SJCRH30 (cell line): ENCODE data around the gene SUMO3. TPM values are rescaled to one million over a fixed set of nuclear protein-coding genes. Genes with fewer than 3 reads are reported as not detected.
A peak's percentile ranks its signal among the peaks of the same experiment; 100 is the strongest.

Source experiments
- DNase-seq, 2 experiments: peaks; one replicate each; pipeline ENCODE4 v3.0.0-alpha.2; 2015 to 2020
- H3K27ac ChIP-seq: fragments of 250-450 bp; sonication (Bioruptor Pico); 2 replicates; pipeline ENCODE4 v1.5.1; 2020; ENCODE audit warnings: mild to moderate bottlenecking, moderate library complexity
- H3K27me3 ChIP-seq: fragments of 250-450 bp; sonication (Bioruptor Pico); 2 replicates; pipeline ENCODE4 v1.5.1; 2020; ENCODE audit warnings: mild to moderate bottlenecking, moderate library complexity
- H3K36me3 ChIP-seq: fragments of 250-450 bp; sonication (Bioruptor Pico); 2 replicates; pipeline ENCODE4 v1.5.1; 2020; ENCODE audit warnings: mild to moderate bottlenecking, moderate library complexity
- H3K4me1 ChIP-seq: fragments of 250-450 bp; sonication (Bioruptor Pico); 2 replicates; pipeline ENCODE4 v1.5.1; 2020; ENCODE audit warnings: mild to moderate bottlenecking, moderate library complexity
- H3K4me3 ChIP-seq: fragments of 250-450 bp; sonication (Bioruptor Pico); 2 replicates; pipeline ENCODE4 v1.5.1; 2020; ENCODE audit warnings: mild to moderate bottlenecking, moderate library complexity
- H3K9me3 ChIP-seq: fragments of 250-450 bp; sonication (Bioruptor Pico); replicated peaks from 2 replicates; pipeline ENCODE4 v1.5.1; 2020; ENCODE audit warnings: mild to moderate bottlenecking, moderate library complexity
- total RNA-seq: library from RNA; depleted of rRNA; stranded (reverse); fragments of >200 nt; shearing (Covaris generic); gene quantifications from 2 replicates; pipeline ENCODE4 v1.2.3, GENCODE V29; 2014

Gene SUMO3
- total RNA-seq, 1 experiment from 2014 or later = 76.9 TPM

DNA sequence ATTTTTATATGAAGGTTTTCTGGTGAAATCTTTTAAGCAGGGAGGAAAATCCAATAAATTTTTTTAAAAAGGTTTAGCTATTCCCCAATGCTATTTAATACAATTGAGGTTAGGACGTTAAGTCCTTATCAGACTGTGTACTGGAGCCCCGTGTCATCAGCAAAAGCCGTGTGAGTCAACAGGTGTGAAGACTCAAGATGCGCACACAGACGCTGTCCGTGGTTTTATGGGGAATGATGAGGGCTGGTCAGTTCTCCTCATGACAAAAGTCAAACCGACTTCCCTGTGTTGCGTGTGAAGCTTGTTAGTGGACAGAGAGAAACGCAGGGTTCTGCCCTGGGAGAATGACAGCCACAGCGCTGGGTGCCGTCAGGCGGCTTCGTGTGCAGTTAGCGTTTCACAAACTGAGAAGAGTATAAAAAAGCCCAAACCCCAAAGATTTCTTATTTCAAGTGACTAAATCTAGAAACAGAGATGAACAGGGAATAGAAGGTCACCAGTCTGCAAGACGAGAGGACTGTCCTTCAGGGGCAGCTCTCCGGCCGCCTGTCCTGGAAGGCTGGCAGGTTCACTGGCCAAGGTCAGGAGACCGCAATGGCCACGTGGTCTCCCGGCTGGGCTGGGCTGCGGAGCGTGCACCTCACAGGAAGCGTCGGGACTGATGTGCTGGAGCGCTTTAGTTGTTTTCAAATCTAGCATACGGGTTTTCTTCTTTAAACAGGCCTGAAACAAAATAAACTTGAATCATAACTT, 33.2 kb upstream of the SUMO3 start:
- DNase-seq = peak in 1 of 2 experiments; percentile 35
- no peaks in the 10 kb centered on the region for H3K9me3 ChIP-seq
- no peak overlapping the region for H3K27ac ChIP-seq
- peaks cover 6% of the 10 kb centered on the region for H3K4me1 ChIP-seq
- H3K27me3 ChIP-seq = no peaks in the 10 kb centered on the region
- H3K36me3 ChIP-seq = peaks cover 62% of the 10 kb centered on the region
- H3K4me3 ChIP-seq = no peak overlapping the region

DNA sequence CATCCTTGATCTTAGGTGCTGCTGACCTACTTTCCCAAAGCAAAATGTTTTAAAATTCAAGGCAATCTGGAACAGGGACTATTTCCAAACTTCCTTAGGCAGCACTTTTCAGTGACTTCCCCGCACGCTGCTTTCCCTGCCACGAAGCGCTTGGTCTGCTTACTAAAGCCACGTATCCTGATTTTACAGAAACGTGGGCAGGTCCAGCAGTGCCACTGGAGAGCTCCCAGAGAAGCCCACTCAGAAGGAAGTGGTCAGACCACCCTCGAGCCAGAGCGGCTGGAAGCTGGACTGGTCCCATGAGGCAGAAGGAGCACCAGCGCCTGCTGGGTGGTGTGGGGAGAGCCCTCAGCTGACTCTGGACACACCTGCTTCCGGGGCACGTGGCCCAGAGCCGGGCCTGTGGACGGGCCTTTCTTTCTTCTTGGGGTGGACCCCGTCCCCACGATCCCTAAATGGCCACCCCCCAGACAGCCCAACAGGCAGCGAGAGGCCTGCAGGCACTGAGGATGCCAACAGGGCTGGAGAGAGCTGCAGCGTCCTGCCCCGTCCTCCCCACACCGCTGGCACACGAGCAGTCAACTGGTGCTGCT, 32.4 kb upstream of the SUMO3 start:
- no peak for DNase-seq
- Histone ChIP-seq H3K4me1 (peaks cover 6% of the 10 kb centered on the region), H3K9me3 (no peaks in the 10 kb centered on the region), H3K4me3 (no peak overlapping the region), H3K36me3 (peaks cover 58% of the 10 kb centered on the region), H3K27me3 (no peaks in the 10 kb centered on the region), H3K27ac (no peak overlapping the region)

DNA sequence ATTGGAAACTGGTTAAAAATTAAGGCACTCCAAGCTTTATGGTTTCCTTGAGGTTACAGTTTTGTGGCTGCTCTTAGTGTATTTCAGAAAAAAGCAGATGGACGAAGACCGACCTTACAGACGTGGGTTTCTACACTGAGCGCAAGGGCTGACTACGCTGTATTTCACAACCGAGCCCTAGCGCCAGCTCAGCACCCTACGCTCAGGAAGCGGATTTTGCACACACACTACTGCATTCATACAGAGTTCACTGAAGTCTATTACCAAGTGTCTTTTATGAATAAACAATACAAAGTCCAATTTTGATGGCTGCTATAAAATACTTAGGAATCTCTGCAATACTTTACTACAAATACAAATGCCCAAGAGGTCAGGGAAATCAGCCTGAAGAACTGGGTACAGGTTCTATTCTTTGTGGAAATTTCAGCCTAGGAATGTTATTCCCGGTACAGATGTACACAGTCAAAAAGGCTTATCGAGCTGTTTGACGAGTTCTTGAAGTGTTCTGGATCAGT, 31.8 kb upstream of the SUMO3 start:
- Histone ChIP-seq H3K4me1 (peaks cover 6% of the 10 kb centered on the region), H3K36me3 (peaks cover 52% of the 10 kb centered on the region), H3K27ac (no peak overlapping the region), H3K9me3 (no peaks in the 10 kb centered on the region), H3K4me3 (no peak overlapping the region), H3K27me3 (no peaks in the 10 kb centered on the region)
- DNase-seq = no peak

DNA sequence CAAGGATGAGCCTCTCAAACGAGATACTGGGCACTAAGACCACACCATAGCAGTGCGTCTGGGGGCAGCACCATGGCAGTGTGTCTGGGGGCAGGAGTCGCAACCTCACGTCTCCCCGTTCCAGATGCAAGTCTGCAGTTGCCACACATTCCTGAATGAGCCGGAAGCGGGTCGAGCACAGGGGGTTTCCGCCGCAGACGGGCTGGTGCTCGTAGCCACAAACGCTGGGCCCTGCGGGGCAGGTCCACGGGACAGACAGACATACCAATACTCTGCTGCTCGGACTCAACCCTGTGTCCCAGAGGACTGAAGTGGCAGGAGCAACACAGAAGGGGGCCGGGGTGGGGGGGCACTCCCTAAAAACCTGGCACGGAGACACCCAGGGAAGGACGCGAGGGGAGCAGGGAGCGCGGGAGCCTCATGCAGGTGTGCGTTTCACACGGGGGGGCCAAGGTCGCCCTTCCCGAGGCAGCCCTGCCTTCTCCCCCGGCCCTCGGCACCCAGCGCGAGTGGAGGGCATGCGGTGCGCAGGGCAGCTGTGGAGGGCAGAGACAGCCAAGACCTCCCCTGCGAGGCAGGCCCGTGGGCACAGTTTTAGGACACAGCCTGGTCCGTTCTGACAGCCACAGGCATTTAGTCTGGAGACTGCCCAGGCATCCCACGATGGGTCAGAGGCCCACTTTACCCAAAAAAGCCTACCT, 31.1 kb upstream of the SUMO3 start:
- no peaks in the 10 kb centered on the region for H3K27me3 ChIP-seq
- H3K36me3 ChIP-seq = peaks cover 45% of the 10 kb centered on the region
- no peaks in the 10 kb centered on the region for H3K9me3 ChIP-seq
- no peak overlapping the region for H3K4me3 ChIP-seq
- H3K4me1 ChIP-seq = peaks cover 6% of the 10 kb centered on the region
- no peak overlapping the region for H3K27ac ChIP-seq
- DNase-seq = no peak

DNA sequence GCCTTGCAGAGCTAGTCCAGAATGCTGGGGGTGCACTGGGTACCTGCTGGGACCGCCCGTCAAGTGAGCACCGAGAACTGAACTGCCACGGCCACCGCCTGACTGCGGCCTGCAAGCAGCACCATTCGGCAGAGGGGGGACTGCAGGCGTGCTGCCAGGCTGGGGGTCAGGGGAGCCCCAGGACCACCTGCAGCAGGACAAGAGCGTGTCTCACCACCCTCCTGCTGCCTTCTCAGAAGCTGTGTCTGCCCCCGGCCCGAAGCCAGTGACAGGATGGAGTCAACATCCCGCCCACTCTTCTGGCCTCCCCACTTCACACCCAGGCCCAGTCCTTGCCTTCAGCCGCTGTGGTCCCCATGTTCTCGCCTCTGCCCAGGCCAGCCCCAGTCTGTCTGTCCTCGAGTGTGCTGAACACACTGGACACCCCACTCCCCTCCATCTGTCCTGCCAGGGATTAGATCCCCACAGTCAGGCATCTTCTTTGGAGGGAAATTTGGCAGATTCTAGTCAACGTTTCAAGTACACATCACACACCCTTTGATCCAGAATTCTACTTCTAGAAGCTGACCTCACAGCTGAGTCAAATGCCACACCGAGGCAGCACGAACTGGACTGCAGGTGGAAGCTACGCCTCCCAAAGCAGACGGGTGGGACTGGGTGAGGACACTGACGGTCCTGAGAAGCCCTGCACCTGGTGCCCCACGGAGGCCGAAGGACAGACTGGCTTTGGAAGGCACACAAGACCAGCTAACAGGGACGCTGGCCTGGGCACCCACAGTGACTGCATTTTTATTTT, 29.6 kb upstream of the SUMO3 start:
- no peak overlapping the region for H3K27ac ChIP-seq
- H3K4me3 ChIP-seq = no peak overlapping the region
- H3K4me1 ChIP-seq = no peaks in the 10 kb centered on the region; the same call in 1 of the 2 replicates
- H3K36me3 ChIP-seq = peaks cover 36% of the 10 kb centered on the region
- H3K9me3 ChIP-seq = no peaks in the 10 kb centered on the region
- H3K27me3 ChIP-seq = no peaks in the 10 kb centered on the region
- no peak for DNase-seq

DNA sequence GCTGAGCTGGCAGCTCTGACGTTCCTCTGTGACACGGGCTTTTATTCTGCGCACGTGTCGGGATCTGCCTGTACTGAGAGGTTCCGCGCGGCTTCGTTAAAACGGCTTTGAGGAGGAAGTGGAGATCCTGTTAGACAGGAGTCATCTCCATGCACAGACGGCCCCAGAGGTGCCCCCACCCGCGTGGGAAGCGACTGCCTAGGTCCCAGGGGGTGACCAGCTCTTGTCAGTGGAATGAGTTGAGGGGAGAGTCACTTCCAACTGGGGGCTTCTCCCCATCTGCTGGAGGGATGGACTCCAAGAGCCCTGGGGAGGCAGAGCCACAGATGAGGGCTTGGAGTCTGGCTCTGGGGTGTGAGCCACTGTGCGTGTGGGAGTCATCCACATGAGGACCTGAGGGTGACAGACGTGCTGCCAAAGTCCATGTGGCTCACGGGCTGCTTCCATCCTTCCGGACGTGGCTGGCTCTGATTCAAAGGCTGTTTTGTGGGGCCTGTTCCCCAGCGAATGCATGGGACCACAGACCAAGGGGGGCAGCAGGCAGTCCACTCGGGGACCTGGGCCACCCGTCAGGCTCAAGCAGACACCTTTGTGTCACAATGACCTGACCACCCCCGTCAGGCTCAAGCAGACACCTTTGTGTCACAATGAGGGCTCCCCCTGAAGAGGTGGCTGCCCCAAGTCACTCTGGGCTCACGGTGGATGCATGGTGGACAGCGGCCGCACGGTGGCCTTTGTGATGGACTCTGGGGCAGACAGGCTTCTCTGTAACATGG, 28.8 kb upstream of the SUMO3 start:
- Histone ChIP-seq H3K4me1 (no peaks in the 10 kb centered on the region), H3K36me3 (peaks cover 30% of the 10 kb centered on the region), H3K27me3 (no peaks in the 10 kb centered on the region), H3K27ac (no peak overlapping the region), H3K9me3 (no peaks in the 10 kb centered on the region), H3K4me3 (no peak overlapping the region)
- DNase-seq = no peak

DNA sequence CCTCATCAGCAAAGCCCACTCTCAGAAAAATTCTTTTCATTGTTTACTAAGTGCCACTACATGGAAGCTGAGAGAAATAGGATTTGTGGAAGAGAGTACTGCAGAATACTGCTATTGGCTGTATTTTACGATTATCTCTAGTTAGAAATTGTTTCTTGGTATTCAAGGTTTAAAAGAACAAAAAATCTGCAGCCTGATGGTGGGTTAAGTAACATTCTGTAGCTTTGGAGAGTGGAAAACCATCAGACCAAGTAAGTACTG, 28.3 kb upstream of the SUMO3 start:
- H3K27ac ChIP-seq = no peak overlapping the region
- peaks cover 25% of the 10 kb centered on the region for H3K36me3 ChIP-seq
- H3K9me3 ChIP-seq = no peaks in the 10 kb centered on the region
- H3K4me3 ChIP-seq = no peak overlapping the region
- H3K4me1 ChIP-seq = no peaks in the 10 kb centered on the region
- no peak for DNase-seq
- no peaks in the 10 kb centered on the region for H3K27me3 ChIP-seq

DNA sequence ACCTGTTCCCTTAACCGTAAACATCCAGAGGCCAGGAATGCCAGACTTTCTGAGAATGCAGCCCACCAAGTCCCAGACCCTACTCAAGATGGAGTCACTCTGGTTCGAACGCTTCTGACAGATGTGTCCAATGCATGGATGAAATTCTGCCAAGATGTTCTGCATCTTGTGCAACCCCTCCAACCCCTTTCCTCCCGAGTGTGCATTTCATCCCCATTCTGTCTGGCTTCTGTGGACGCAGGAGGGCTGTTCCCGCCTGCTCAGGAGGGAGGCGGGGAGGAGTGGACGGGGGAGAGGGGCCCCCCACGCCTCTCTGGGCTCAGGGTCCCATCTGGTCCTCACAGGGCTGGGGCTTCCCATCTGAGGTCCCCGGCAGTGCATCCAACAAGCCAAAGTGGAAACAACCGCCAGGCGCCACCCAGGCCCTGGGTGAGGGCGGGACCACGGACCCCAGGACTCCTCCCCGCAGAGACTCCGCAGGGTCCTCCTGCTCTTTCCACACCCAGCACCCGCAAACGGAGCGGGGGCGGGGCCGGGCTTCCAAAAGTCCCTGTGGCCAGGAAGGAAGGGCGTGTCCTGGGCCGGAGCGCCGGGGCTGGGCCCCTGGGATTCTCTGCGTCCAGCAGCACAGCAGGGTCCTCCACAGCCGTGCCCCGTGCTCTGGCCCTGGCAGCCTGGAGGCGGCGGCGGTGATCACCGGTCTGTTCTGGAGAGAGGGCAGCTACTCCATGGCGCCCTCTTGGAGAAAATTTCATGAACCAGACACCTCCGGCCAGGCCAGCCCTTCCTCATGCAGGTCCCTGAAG, 27.8 kb upstream of the SUMO3 start:
- H3K27ac ChIP-seq = no peak overlapping the region
- no peak overlapping the region for H3K4me3 ChIP-seq
- H3K27me3 ChIP-seq = no peaks in the 10 kb centered on the region
- peaks cover 21% of the 10 kb centered on the region for H3K36me3 ChIP-seq
- no peaks in the 10 kb centered on the region for H3K4me1 ChIP-seq
- DNase-seq = peak in 1 of 2 experiments; percentile 21
- no peaks in the 10 kb centered on the region for H3K9me3 ChIP-seq

DNA sequence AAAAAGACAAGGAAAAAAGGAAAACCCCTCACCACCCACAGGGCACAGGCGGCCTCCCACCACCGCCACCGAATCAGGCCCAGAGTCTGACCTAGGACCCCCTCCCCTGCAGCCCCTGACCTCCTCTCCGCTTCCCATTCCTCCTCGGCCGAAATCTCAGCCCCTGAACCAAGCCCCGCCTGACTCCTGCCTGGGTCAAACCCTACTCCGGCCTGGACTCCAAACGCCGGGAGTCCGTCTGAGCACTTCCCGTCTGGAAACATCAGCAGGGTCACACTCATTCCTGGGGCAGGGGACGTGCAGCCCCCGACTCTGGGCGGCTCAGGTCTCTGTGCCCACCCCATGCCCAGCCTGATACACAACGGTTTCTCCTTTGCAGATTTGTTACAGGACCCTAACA, 26.4 kb upstream of the SUMO3 start:
- DNase-seq = no peak
- Histone ChIP-seq H3K27ac (no peak overlapping the region), H3K4me1 (no peaks in the 10 kb centered on the region), H3K27me3 (no peaks in the 10 kb centered on the region), H3K4me3 (no peak overlapping the region), H3K9me3 (no peaks in the 10 kb centered on the region), H3K36me3 (peaks cover 7% of the 10 kb centered on the region)

DNA sequence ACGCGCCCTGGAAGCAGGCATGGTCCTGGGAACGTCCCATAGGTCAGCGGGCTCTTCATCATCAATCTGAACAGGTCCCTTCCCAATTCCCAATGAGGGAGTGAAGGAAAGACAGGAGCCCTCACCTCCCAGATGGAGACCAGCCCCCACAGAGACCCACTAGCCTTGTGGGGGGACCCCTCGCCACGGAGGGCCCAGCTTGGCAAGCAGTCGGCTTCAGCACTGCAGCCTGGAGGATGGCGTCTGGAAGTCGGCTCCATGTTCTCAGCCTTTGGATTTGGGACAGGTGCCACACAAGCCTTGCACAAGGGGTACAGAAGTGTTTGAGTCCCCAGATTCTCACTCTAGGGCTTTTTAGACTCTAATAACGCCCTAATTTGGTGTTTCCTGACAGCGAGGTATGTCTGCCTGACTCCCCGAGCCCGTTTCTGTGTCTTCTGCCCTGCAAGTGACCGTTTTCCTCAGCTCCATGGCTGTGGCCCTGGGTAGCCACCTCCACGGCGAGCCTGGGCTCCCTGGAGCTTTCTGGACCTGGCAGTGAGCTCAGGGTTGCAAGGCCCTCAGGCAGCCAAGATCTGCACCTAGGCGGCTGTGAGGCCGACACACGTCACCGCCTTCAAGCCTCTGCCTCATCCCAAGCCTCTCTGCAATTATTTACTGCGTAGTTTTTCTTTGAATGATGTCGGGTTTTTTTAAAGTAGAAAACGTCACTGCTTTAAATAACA, 25.0 kb upstream of the SUMO3 start:
- Histone ChIP-seq H3K27me3 (no peaks in the 10 kb centered on the region), H3K36me3 (no peaks in the 10 kb centered on the region), H3K9me3 (no peaks in the 10 kb centered on the region), H3K4me1 (peaks cover 8% of the 10 kb centered on the region), H3K4me3 (no peak overlapping the region), H3K27ac (no peak overlapping the region)
- no peak for DNase-seq

DNA sequence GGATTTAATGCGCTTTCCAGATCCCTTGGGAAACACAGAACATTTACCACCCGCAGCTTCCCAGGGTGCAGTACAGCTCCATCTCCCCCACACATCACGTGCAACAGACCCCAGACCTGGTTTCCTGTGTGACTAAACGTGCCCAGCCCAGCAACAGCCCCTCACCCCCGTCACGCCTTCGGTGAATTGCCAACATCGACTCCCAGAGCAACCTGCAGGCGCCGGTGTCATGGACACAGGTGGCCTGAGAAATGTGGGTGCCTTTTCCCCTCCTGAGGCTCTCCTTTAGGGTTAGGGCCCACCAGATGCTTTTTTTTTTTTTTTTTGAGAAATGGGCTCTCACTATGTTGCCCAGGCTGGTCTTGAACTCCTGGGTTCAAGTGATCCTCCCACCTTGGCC, 24.2 kb upstream of the SUMO3 start:
- Histone ChIP-seq H3K4me3 (no peak overlapping the region), H3K27ac (no peak overlapping the region), H3K36me3 (no peaks in the 10 kb centered on the region), H3K9me3 (no peaks in the 10 kb centered on the region), H3K4me1 (peaks cover 14% of the 10 kb centered on the region), H3K27me3 (no peaks in the 10 kb centered on the region)
- no peak for DNase-seq

DNA sequence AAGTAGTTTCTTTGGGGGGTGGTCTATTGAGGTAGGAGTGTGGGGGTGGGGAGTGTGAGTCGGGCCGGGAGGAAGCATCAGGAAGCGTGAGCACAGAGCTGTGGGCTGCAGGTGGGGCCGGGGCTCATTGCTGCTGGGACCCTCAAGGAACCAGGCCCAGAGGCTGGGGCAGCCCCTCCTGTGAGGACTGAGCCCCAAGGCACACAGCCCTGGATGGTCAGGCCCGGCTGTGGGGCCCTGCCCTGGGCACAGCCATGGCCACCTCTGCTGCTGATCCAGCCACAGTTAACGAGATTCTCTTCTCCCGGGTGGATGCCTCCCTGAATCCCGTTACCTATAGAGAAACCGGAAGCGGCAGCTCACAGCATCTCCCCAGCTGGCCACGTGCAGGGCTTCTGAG, 22.9 kb upstream of the SUMO3 start:
- DNase-seq = no peak
- Histone ChIP-seq H3K36me3 (no peaks in the 10 kb centered on the region), H3K4me3 (no peak overlapping the region)

DNA sequence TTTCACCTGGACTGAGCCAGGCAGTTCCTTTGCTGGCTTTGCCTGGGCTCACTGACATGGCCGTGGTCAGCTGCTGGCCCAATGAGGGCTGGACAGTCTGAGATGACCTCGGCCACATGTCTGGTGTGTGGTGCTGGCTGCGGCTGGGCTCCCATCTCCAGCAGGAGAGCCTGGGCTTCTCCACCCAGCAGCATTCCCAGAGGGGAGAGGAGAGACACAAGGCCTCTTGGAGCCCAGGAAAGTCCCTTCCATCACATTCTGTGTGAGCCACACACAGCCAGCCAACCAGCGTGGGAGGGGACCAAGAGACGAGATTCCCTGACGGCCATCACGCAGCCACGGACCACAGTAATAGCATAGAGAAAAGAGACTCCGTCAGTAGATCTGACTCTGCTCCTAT, 21.1 kb upstream of the SUMO3 start:
- no peak overlapping the region for H3K27ac ChIP-seq
- no peak for DNase-seq
- H3K9me3 ChIP-seq = no peaks in the 10 kb centered on the region
- no peak overlapping the region for H3K4me3 ChIP-seq
- H3K36me3 ChIP-seq = no peaks in the 10 kb centered on the region
- peaks cover 14% of the 10 kb centered on the region for H3K4me1 ChIP-seq
- no peaks in the 10 kb centered on the region for H3K27me3 ChIP-seq

More for the DNA sequence above, 22.9 kb upstream of the SUMO3 start:
- no peaks in the 10 kb centered on the region for H3K9me3 ChIP-seq
- H3K4me1 ChIP-seq = peaks cover 14% of the 10 kb centered on the region
- H3K27me3 ChIP-seq = no peaks in the 10 kb centered on the region
- H3K27ac ChIP-seq = no peak overlapping the region
